Neural progenitor cell (in vitro differentiated cells): ENCODE measurements around the gene ARHGAP30. TPM values are rescaled to one million over a fixed set of nuclear protein-coding genes. Genes with fewer than 3 reads are reported as not detected.
A peak's percentile ranks its signal among the peaks of the same experiment; 100 is the strongest.

Source experiments
- DNase-seq: peaks from one replicate; pipeline ENCODE4 v3.0.0-alpha.2; 2016; ENCODE audit warnings: low spot score
- H2AFZ ChIP-seq: fragments of 200-600 bp; sonication (generic); replicated peaks from 2 replicates; pipeline ENCODE4 v1.6.1; 2016; ENCODE audit warnings: antibody characterized with exemption
- H3F3A ChIP-seq: fragments of 200-600 bp; sonication (generic); 2 replicates; pipeline ENCODE4 v1.6.1; 2016; ENCODE audit warnings: antibody characterized with exemption, low read depth
- H3K27ac ChIP-seq: fragments of 200-600 bp; sonication (generic); 2 replicates; pipeline ENCODE4 v1.5.1; 2016; ENCODE audit warnings: mild to moderate bottlenecking
- H3K27me3 ChIP-seq: fragments of 200-600 bp; sonication (generic); 2 replicates; pipeline ENCODE4 v1.6.1; 2016; ENCODE audit warnings: mild to moderate bottlenecking, moderate library complexity
- H3K36me3 ChIP-seq: fragments of 200-600 bp; sonication (generic); 2 replicates; pipeline ENCODE4 v1.5.1; 2016
- H3K4me1 ChIP-seq: fragments of 200-600 bp; sonication (generic); 2 replicates; pipeline ENCODE4 v1.6.1; 2016; ENCODE audit warnings: mixed run types
- H3K4me2 ChIP-seq: fragments of 200-600 bp; sonication (generic); 2 replicates; pipeline ENCODE4 v1.6.1; 2016
- H3K4me3 ChIP-seq: fragments of 200-600 bp; sonication (generic); 2 replicates; pipeline ENCODE4 v1.5.1; 2016
- H3K79me2 ChIP-seq: fragments of 200-600 bp; sonication (generic); 2 replicates; pipeline ENCODE4 v1.6.1; 2016; ENCODE audit warnings: low read depth
- H3K9ac ChIP-seq: fragments of 200-600 bp; sonication (generic); 2 replicates; pipeline ENCODE4 v1.6.1; 2016
- H3K9me3 ChIP-seq: fragments of 200-600 bp; sonication (generic); 2 replicates; pipeline ENCODE4 v1.5.1; 2016; ENCODE audit warnings: low read depth
- H4K20me1 ChIP-seq: fragments of 200-600 bp; sonication (generic); 2 replicates; pipeline ENCODE4 v1.6.1; 2016; ENCODE audit warnings: low read depth
- H3K27ac Mint-ChIP-seq: 3 replicates; pipeline ENCODE4 v1.8.0; 2021; ENCODE audit warnings: mixed read lengths
- H3K27me3 Mint-ChIP-seq: 2 replicates; pipeline ENCODE4 v1.8.0; 2022; ENCODE audit warnings: low read depth, mild to moderate bottlenecking, inconsistent platforms, moderate library complexity, mixed read lengths; ENCODE audit not compliant: insufficient read depth
- H3K36me3 Mint-ChIP-seq: 3 replicates; pipeline ENCODE4 v1.8.0; 2021; ENCODE audit warnings: mixed read lengths
- H3K4me1 Mint-ChIP-seq: 3 replicates; pipeline ENCODE4 v1.8.0; 2021; ENCODE audit warnings: mixed read lengths
- H3K4me3 Mint-ChIP-seq: 3 replicates; pipeline ENCODE4 v1.8.0; 2021; ENCODE audit warnings: mild to moderate bottlenecking, moderate library complexity, mixed read lengths
- H3K9me3 Mint-ChIP-seq: 3 replicates; pipeline ENCODE4 v1.8.0; 2020; ENCODE audit warnings: mixed read lengths
- EZH2 ChIP-seq: fragments of 200-600 bp; sonication (generic); IDR thresholded peaks from 2 replicates; pipeline ENCODE4 v1.6.1; 2017; ENCODE audit warnings: antibody characterized with exemption, mild to moderate bottlenecking, moderate library complexity
- EZH2phosphoT487 ChIP-seq: fragments of 200-600 bp; sonication (generic); IDR thresholded peaks from 2 replicates; pipeline ENCODE4 v1.6.1; 2017; ENCODE audit warnings: antibody characterized with exemption
- total RNA-seq: library from RNA; depleted of rRNA; stranded (reverse); fragments of >200 nt; gene quantifications from 2 replicates; pipeline ENCODE4 v1.2.3, GENCODE V29; 2015; ENCODE audit warnings: low replicate concordance
- TF ChIP-seq, protein P1 (sequence below): fragments of 200-600 bp; sonication (generic); IDR thresholded peaks from 2 replicates; pipeline ENCODE4 v1.5.1; 2017; ENCODE audit warnings: antibody characterized with exemption, mild to moderate bottlenecking

Gene ARHGAP30
- total RNA-seq, 1 donor from 2014 or later: not detected

DNA sequence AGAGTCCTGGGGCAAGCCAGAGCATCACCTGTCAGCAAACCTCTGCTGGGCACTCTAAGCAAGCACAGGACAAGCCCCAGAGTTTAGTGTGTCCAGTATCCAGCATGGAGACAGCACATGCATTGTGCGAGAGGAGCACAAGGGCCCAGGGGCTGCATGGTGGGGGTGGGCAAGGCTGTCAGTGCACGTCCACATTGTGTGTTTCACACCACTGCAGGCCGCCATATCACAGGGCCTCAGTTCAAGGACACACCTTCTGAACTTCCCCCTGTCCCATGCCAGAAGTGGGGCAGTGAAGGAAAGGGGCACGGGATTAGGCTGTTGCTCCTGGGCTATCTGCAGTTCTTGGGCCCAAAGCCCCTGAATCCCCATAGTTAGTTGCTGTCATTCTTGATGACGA, 30.1 kb downstream of the ARHGAP30 start:
- no peak overlapping the region for H3K27ac ChIP-seq

GRCh38 chr1:161039154-161039545, 30.5 kb downstream of the ARHGAP30 start:
- peak overlapping the region; percentile 84 for H3K4me3 ChIP-seq
- peaks cover 25% of the 10 kb centered on the region for H3K36me3 Mint-ChIP-seq

More for the DNA sequence above, 30.1 kb downstream of the ARHGAP30 start:
- peaks cover 20% of the 10 kb centered on the region for H3K79me2 ChIP-seq
- no peak overlapping the region for H3K4me3 Mint-ChIP-seq
- no peak overlapping the region for H3K4me2 ChIP-seq
- no peak overlapping the region for H3K4me3 ChIP-seq
- no peak overlapping the region for H3K27ac Mint-ChIP-seq
- H3K36me3 ChIP-seq: no peaks in the 10 kb centered on the region
- H3K9ac ChIP-seq: no peak overlapping the region
- H3K27me3 Mint-ChIP-seq: peaks cover 2% of the 10 kb centered on the region
- no peak for DNase-seq
- H3K36me3 Mint-ChIP-seq: peaks cover 27% of the 10 kb centered on the region
- no peaks in the 10 kb centered on the region for H3K9me3 ChIP-seq
- TF ChIP-seq EZH2phosphoT487: no peak
- no peak for TF ChIP-seq EZH2
- TF ChIP-seq, protein P1, sequence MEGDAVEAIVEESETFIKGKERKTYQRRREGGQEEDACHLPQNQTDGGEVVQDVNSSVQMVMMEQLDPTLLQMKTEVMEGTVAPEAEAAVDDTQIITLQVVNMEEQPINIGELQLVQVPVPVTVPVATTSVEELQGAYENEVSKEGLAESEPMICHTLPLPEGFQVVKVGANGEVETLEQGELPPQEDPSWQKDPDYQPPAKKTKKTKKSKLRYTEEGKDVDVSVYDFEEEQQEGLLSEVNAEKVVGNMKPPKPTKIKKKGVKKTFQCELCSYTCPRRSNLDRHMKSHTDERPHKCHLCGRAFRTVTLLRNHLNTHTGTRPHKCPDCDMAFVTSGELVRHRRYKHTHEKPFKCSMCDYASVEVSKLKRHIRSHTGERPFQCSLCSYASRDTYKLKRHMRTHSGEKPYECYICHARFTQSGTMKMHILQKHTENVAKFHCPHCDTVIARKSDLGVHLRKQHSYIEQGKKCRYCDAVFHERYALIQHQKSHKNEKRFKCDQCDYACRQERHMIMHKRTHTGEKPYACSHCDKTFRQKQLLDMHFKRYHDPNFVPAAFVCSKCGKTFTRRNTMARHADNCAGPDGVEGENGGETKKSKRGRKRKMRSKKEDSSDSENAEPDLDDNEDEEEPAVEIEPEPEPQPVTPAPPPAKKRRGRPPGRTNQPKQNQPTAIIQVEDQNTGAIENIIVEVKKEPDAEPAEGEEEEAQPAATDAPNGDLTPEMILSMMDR: no peak
- no peaks in the 10 kb centered on the region for H3K9me3 Mint-ChIP-seq
- no peaks in the 10 kb centered on the region for H3K27me3 ChIP-seq
- H2AFZ ChIP-seq: no peak overlapping the region
- peaks cover 34% of the 10 kb centered on the region for H3F3A ChIP-seq
- H3K4me1 Mint-ChIP-seq: peaks cover 17% of the 10 kb centered on the region
- peaks cover 16% of the 10 kb centered on the region for H4K20me1 ChIP-seq
- peaks cover 22% of the 10 kb centered on the region for H3K4me1 ChIP-seq

DNA sequence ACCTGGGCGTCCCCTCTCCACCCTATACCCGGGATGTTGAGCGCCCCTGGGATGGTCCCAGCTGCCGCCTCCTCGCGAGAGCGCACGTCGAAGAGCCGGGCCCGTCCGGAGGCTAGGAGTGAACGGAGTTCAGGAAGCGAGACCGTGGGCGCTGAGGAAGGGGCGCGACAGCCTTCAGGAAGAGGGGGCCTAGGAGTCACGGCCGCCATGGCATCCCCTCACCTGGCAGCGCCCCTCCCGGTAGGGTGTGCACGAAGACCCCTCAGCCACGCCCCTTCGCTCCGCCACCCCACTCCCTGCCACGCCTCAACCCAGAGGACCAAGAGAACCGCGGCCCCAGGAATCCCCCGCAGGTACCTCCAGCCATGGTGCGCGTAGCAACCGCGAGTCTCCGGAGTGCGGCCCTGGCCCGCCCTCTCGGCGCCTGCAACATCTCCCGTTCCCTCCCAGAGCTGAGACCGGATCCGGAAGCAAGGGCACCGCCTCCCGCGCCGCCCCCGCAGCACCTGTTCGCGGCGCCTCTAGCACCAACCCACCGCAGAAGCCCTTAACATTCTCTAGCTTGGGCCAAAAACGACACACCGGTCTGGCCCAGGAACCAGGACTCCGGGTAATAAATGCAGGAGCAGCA, 31.1 kb downstream of the ARHGAP30 start, which contains the start of gene TSTD1:
Gene TSTD1 (minus strand): TSS at position 442 of the 631 bp plus-strand sequence. CDS start 75 bp downstream, at position 367.
- Histone ChIP-seq H3K4me1 (peaks cover 15% of the 10 kb centered on the region), H3K79me2 (peaks cover 11% of the 10 kb centered on the region), H3K9me3 (no peaks in the 10 kb centered on the region), H3K4me2 (peak within 1 kb of the TSS; percentile 84), H3K9ac (no peak within 1 kb of the TSS), H3K4me3 (peak within 1 kb of the TSS; percentile 84), H3K27ac (no peak within 1 kb of the TSS), H4K20me1 (peaks cover 9% of the 10 kb centered on the region), H3K27me3 (no peaks in the 10 kb centered on the region), H3F3A (peaks cover 31% of the 10 kb centered on the region), H2AFZ (peak within 1 kb of the TSS; percentile 74), H3K36me3 (no peaks in the 10 kb centered on the region)
- Mint-ChIP-seq H3K9me3 (no peaks in the 10 kb centered on the region), H3K27ac (no peak within 1 kb of the TSS), H3K4me3 (peak within 1 kb of the TSS; percentile 72), H3K4me1 (peaks cover 11% of the 10 kb centered on the region), H3K36me3 (peaks cover 25% of the 10 kb centered on the region), H3K27me3 (peaks cover 2% of the 10 kb centered on the region)
- DNase-seq: peak; percentile 82
- TF ChIP-seq, protein P1: no peak
- TF ChIP-seq EZH2: no peak
- TF ChIP-seq EZH2phosphoT487: no peak

More at GRCh38 chr1:161039154-161039545, 30.5 kb downstream of the ARHGAP30 start:
- H3K9ac ChIP-seq: no peak overlapping the region
- H3K9me3 ChIP-seq: no peaks in the 10 kb centered on the region
- Mint-ChIP-seq H3K27ac (no peak overlapping the region), H3K27me3 (peaks cover 2% of the 10 kb centered on the region), H3K4me1 (peaks cover 13% of the 10 kb centered on the region), H3K9me3 (no peaks in the 10 kb centered on the region), H3K4me3 (peak overlapping the region; percentile 72)
- H3K4me1 ChIP-seq: peaks cover 18% of the 10 kb centered on the region
- TF ChIP-seq, protein P1: no peak
- TF ChIP-seq EZH2: no peak
- no peak overlapping the region for H3K27ac ChIP-seq
- H3F3A ChIP-seq: peaks cover 31% of the 10 kb centered on the region
- peak overlapping the region; percentile 84 for H3K4me2 ChIP-seq
- H2AFZ ChIP-seq: peak overlapping the region; percentile 74
- peaks cover 16% of the 10 kb centered on the region for H3K79me2 ChIP-seq
- peaks cover 12% of the 10 kb centered on the region for H4K20me1 ChIP-seq
- no peaks in the 10 kb centered on the region for H3K36me3 ChIP-seq
- H3K27me3 ChIP-seq: no peaks in the 10 kb centered on the region
- no peak for DNase-seq
